Measurements from ENCODE around the gene MLIP.

DNA sequence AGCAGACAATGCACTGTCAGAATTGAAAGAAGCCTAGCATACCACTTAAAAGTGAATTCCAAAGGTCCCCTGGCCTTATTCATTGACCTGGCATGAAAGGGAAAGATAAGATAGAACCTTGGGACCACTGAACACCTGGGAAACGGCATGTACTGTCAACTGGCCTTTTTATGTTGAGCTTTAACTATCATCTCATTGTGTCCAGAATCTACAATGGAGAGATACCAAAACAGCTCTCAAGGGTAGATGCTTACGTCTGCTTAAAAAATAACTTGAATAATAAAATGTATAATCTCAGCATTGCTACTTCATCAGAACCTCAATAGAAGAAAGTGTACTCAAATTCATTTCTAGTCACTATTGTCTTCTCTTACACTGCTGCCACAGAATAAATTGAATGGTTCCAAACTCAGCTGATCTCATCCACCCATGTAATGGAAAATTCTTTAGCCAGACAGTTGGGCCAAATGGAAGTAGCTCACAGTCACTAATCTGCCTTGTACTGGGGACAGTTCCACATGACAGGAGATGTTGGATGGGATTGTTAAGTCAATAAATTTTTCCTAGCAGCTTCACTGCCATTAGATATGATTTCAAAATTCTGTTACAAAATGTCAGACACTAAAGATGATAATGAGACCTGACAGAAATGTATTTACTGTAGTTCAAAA lies 93.8 kb downstream of the MLIP start:
- no peak for TF ChIP-seq CTCF (IDR thresholded peaks at IDR 0.05; ENCODE audit: low read depth, low read length, missing input control)
- TF ChIP-seq GABPA (IDR thresholded peaks at IDR 0.05 in 1 of 2, conservative IDR thresholded peaks at IDR 0.05 in 1 of 2) = no peak
- TF ChIP-seq ATF3 (IDR thresholded peaks at IDR 0.05) = no peak
- no peak for TF ChIP-seq REST (IDR thresholded peaks at IDR 0.05)
- TF ChIP-seq NR2F2 (IDR thresholded peaks at IDR 0.05) = no peak
